Measurements from ENCODE around the gene STAT5A.
"Not testable (repeated sequence)": the region's sequence is repeated elsewhere in the genome, so short reads cannot be mapped to it uniquely, and the experiment has no call there.

DNA sequence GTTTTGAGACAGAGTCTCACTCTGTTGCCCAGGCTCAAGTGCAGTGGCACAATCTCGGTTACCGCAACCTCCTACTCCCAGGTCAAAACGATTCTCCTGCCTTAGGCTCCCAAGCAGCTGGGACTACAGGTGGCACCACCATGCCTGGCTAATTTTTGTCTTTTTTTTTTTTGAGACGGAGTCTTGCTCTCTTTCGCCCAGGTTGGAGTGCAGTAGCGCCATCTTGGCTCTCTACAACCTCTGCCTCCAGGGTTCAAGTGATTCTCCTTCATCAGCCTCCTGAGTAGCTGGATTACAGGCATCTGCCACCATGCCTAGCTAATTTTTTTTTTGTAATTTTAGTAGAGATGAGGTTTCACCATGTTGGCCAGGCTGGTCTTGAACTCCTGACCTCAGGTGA is 29.7 kb downstream of the STAT5A start:
- TF ChIP-seq POLR2A (IDR thresholded peaks at IDR 0.05) = not testable (repeated sequence)
- TF ChIP-seq, protein P1, sequence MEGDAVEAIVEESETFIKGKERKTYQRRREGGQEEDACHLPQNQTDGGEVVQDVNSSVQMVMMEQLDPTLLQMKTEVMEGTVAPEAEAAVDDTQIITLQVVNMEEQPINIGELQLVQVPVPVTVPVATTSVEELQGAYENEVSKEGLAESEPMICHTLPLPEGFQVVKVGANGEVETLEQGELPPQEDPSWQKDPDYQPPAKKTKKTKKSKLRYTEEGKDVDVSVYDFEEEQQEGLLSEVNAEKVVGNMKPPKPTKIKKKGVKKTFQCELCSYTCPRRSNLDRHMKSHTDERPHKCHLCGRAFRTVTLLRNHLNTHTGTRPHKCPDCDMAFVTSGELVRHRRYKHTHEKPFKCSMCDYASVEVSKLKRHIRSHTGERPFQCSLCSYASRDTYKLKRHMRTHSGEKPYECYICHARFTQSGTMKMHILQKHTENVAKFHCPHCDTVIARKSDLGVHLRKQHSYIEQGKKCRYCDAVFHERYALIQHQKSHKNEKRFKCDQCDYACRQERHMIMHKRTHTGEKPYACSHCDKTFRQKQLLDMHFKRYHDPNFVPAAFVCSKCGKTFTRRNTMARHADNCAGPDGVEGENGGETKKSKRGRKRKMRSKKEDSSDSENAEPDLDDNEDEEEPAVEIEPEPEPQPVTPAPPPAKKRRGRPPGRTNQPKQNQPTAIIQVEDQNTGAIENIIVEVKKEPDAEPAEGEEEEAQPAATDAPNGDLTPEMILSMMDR (IDR thresholded peaks at IDR 0.05) = not testable (repeated sequence)
